PC-9 (cell line): Measurements from ENCODE around the gene LAMA3. TPM values are rescaled to one million over a fixed set of nuclear protein-coding genes. Genes with fewer than 3 reads are reported as not detected.

ENCODE experiments used
- BruUV-seq: library from RNA; stranded (reverse); fragments of 400-500 nt; replicated peaks from 2 replicates; lab custom pipeline; 2021; lab: Mats Ljungman, UMichigan
- CTCF ChIA-PET: fragments of 300-600 bp; sonication (Branson Sonifier 250); formaldehyde crosslinking; loops from one replicate; lab custom pipeline; 2022; ENCODE audit warnings: antibody characterized with exemption; lab: Charles Lee
- POLR2A ChIA-PET: fragments of 300-600 bp; sonication (Branson Sonifier 250); formaldehyde crosslinking; loops from one replicate; lab custom pipeline; 2022; ENCODE audit warnings: antibody characterized with exemption; ENCODE audit not compliant: unreplicated experiment; lab: Charles Lee
- DNase-seq, 2 experiments: peaks; one replicate each; pipeline versions ENCODE4 v3.0.0 to v3.0.0-alpha.2; 2015 to 2022; ENCODE audit warnings: mixed read lengths in 1 of 2
- H2AFZ ChIP-seq: fragments of 200-600 bp; sonication (generic); 2 replicates; pipeline ENCODE4 v1.8.1; 2017; ENCODE audit warnings: antibody characterized with exemption
- H3F3A ChIP-seq: fragments of 200-600 bp; sonication (generic); 2 replicates; pipeline ENCODE4 v1.8.1; 2017; ENCODE audit warnings: antibody characterized with exemption, mild to moderate bottlenecking, low read depth; ENCODE audit not compliant: insufficient read depth
- H3K27ac ChIP-seq: fragments of 200-600 bp; sonication (generic); 2 replicates; pipeline ENCODE4 v1.6.1; 2016; ENCODE audit warnings: mixed run types
- H3K27me3 ChIP-seq: fragments of 200-600 bp; sonication (generic); 2 replicates; pipeline ENCODE4 v1.6.1; 2016; ENCODE audit warnings: low read depth, mixed run types; ENCODE audit not compliant: insufficient read depth
- H3K36me3 ChIP-seq: fragments of 200-600 bp; sonication (generic); 2 replicates; pipeline ENCODE4 v1.6.1; 2016; ENCODE audit warnings: low read depth, mixed run types
- H3K4me1 ChIP-seq: fragments of 200-600 bp; sonication (generic); replicated peaks from 2 replicates; pipeline ENCODE4 v1.6.1; 2016; ENCODE audit warnings: mixed run types; ENCODE audit not compliant: insufficient read depth
- H3K4me2 ChIP-seq: fragments of 200-600 bp; sonication (generic); 2 replicates; pipeline ENCODE4 v1.6.1; 2017; ENCODE audit warnings: mixed run types
- H3K4me3 ChIP-seq: fragments of 200-600 bp; sonication (generic); 2 replicates; pipeline ENCODE4 v1.6.1; 2016; ENCODE audit warnings: mixed run types
- H3K79me2 ChIP-seq: fragments of 200-600 bp; sonication (generic); 2 replicates; pipeline ENCODE4 v1.6.1; 2017; ENCODE audit warnings: low read depth, mixed run types
- H3K9me2 ChIP-seq: fragments of 200-600 bp; sonication (generic); 2 replicates; pipeline ENCODE4 v1.8.1; 2017; ENCODE audit warnings: mild to moderate bottlenecking; ENCODE audit not compliant: insufficient read depth
- H3K9me3 ChIP-seq: fragments of 200-600 bp; sonication (generic); 2 replicates; pipeline ENCODE4 v1.8.1; 2016; ENCODE audit warnings: low read depth; ENCODE audit not compliant: insufficient read depth
- H4K20me1 ChIP-seq: fragments of 200-600 bp; sonication (generic); 2 replicates; pipeline ENCODE4 v1.8.1; 2017; ENCODE audit not compliant: insufficient read depth
- CTCF ChIP-seq: fragments of 200-600 bp; sonication (generic); conservative IDR thresholded peaks from 2 replicates; pipeline ENCODE4 v1.6.1; 2017; ENCODE audit warnings: mixed run types, antibody characterized with exemption, mild to moderate bottlenecking, moderate library complexity
- EZH2 ChIP-seq: fragments of 200-600 bp; sonication (generic); IDR thresholded peaks from 2 replicates; pipeline ENCODE4 v1.8.0; 2017; ENCODE audit warnings: antibody characterized with exemption, low read depth
- intact Hi-C: fragments of 100-400 bp; cut with micrococcal nuclease; formaldehyde crosslinking; loops from one replicate; pipeline ENCODE4 v1.10.0; 2022; ENCODE audit not compliant: unreplicated experiment
- total RNA-seq: library from RNA; stranded (reverse); gene quantifications from 2 replicates; pipeline ENCODE4 v1.2.3, GENCODE V29; 2021

LAMA3 gene
- total RNA-seq, 1 experiment from 2014 or later: 44.4 TPM

DNA sequence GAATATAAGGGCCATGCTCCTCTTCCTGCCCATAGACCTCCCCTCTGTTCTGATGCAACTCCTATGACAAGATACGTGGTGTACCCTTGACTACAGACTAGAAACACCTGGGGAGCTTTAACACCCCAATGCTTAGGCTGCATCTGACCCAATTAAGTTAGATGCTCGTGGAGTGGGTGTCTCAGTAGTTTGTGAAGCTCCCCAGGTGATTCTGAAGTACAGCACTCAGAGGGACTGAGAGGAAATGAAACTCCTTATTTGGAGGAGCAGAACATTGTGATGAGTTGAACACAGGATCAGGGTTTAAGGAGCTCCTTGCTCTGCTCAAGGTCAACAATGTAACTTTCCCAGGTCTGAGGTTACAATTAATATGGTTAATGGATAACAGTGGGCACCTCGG lies 245.0 kb downstream of the LAMA3 start:
- no peaks in the 10 kb centered on the region for H4K20me1 ChIP-seq
- DNase-seq: no peak
- H3K27me3 ChIP-seq: no peaks in the 10 kb centered on the region
- POLR2A ChIA-PET: interaction anchor here (0.8 kb wide), 1 partner anchor 54 kb away, joined by 3 read pairs; no protein-coding TSS in a partner anchor
- H3K27ac ChIP-seq: no peak overlapping the region
- H3K4me2 ChIP-seq: no peak overlapping the region
- BruUV-seq: no TSS peak
- TF ChIP-seq CTCF: no peak
- TF ChIP-seq EZH2: no peak
- no peaks in the 10 kb centered on the region for H3K9me2 ChIP-seq
- no peak overlapping the region for H3K4me3 ChIP-seq
- H3K79me2 ChIP-seq: no peaks in the 10 kb centered on the region
- H2AFZ ChIP-seq: no peak overlapping the region
- no peaks in the 10 kb centered on the region for H3F3A ChIP-seq
- CTCF ChIA-PET: no interaction called here
- H3K36me3 ChIP-seq: no peaks in the 10 kb centered on the region
- H3K9me3 ChIP-seq: no peaks in the 10 kb centered on the region
- intact Hi-C loops: no loop called here
- H3K4me1 ChIP-seq: no peaks in the 10 kb centered on the region

- H3K9me2 ChIP-seq: no peaks in the 10 kb centered on the region
- no peaks in the 10 kb centered on the region for H3K36me3 ChIP-seq
- no peaks in the 10 kb centered on the region for H3F3A ChIP-seq
- intact Hi-C loops: no loop called here
- H2AFZ ChIP-seq: no peak overlapping the region
- H3K9me3 ChIP-seq: no peaks in the 10 kb centered on the region
- no peak for TF ChIP-seq EZH2
- no peak for TF ChIP-seq CTCF
- no peaks in the 10 kb centered on the region for H4K20me1 ChIP-seq
- H3K4me2 ChIP-seq: no peak overlapping the region
- no peak for DNase-seq
- no peaks in the 10 kb centered on the region for H3K79me2 ChIP-seq
- H3K27ac ChIP-seq: no peak overlapping the region
- POLR2A ChIA-PET: interaction anchor here (0.8 kb wide), 1 partner anchor 55 kb away, joined by 3 read pairs; no protein-coding TSS in a partner anchor
- no peak overlapping the region for H3K4me3 ChIP-seq
- CTCF ChIA-PET: no interaction called here
- no TSS peak for BruUV-seq
- no peaks in the 10 kb centered on the region for H3K4me1 ChIP-seq
- H3K27me3 ChIP-seq: no peaks in the 10 kb centered on the region
Measured at GRCh38 chr18:23934863-23935262, 245.6 kb downstream of the LAMA3 start.

- ChIA-PET POLR2A (no interaction called here), CTCF (no interaction called here)
- H3K79me2 ChIP-seq: no peaks in the 10 kb centered on the region
- no peaks in the 10 kb centered on the region for H4K20me1 ChIP-seq
- H3K9me2 ChIP-seq: no peaks in the 10 kb centered on the region
- no peaks in the 10 kb centered on the region for H3K36me3 ChIP-seq
- no peak overlapping the region for H2AFZ ChIP-seq
- H3K27me3 ChIP-seq: no peaks in the 10 kb centered on the region
- no peak overlapping the region for H3K27ac ChIP-seq
- no peaks in the 10 kb centered on the region for H3F3A ChIP-seq
- H3K4me2 ChIP-seq: no peak overlapping the region
- DNase-seq: no peak
- no peak overlapping the region for H3K4me3 ChIP-seq
- BruUV-seq: no TSS peak
- intact Hi-C loops: no loop called here
- no peaks in the 10 kb centered on the region for H3K9me3 ChIP-seq
- H3K4me1 ChIP-seq: no peaks in the 10 kb centered on the region
- no peak for TF ChIP-seq EZH2
Measured at GRCh38 chr18:23935804-23936203, 246.6 kb downstream of the LAMA3 start.
